HUES6 (cell line): ENCODE measurements around the gene THRAP3.

Source experiments
- H3K27ac ChIP-seq: 2 replicates; pipeline ENCODE4 v1.7.0; 2013; ENCODE audit warnings: low read depth, mild to moderate bottlenecking, low read length, inconsistent platforms
- H3K27me3 ChIP-seq: 2 replicates; pipeline ENCODE4 v1.6.1; 2013; ENCODE audit warnings: low read length; ENCODE audit not compliant: control insufficient read depth, insufficient read depth
- H3K36me3 ChIP-seq: 2 replicates; pipeline ENCODE4 v1.6.1; 2013; ENCODE audit warnings: low read length; ENCODE audit not compliant: control insufficient read depth, insufficient read depth
- H3K4me1 ChIP-seq: 2 replicates; pipeline ENCODE4 v1.6.1; 2013; ENCODE audit warnings: low read length; ENCODE audit not compliant: control insufficient read depth, insufficient read depth
- H3K4me3 ChIP-seq: 2 replicates; pipeline ENCODE4 v1.5.1; 2013; ENCODE audit warnings: low read depth, low read length
- H3K9ac ChIP-seq: one replicate; pipeline ENCODE4 v1.6.1; 2013; ENCODE audit warnings: mild to moderate bottlenecking, low read length
- H3K9me3 ChIP-seq: 2 replicates; pipeline ENCODE4 v1.6.1; 2013; ENCODE audit warnings: low read depth, low read length; ENCODE audit not compliant: control insufficient read depth, insufficient read depth

THRAP3 gene

GRCh38 chr1:36337830-36338229 is 113.6 kb downstream of the THRAP3 start:
- no peak overlapping the region for H3K27ac ChIP-seq
- no peak overlapping the region for H3K9ac ChIP-seq
- H3K36me3 ChIP-seq = peaks cover 30% of the 10 kb centered on the region
- H3K4me1 ChIP-seq = no peaks in the 10 kb centered on the region
- no peaks in the 10 kb centered on the region for H3K9me3 ChIP-seq
- no peaks in the 10 kb centered on the region for H3K27me3 ChIP-seq
- no peak overlapping the region for H3K4me3 ChIP-seq

DNA sequence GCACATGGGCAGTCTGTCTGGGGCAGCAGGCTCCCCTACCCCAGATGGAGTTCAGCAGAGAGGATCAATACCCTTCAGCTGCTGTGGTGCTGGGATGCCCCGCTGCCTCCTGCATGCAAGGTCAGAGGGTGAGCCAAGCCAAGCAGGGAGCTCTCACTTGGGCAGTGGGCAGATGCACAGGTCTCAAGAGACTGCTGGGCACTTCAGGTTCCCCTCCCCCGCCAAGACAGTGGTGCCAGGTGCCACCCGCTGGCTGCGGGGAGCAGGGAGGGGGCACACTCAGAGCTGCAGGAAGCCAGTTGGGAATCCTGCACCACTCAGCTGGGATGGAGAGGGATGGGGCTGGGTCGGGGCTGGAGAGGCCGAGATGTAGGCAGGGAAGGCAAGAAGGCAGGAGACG is 115.0 kb downstream of the THRAP3 start:
- no peak overlapping the region for H3K9ac ChIP-seq
- no peaks in the 10 kb centered on the region for H3K27me3 ChIP-seq
- H3K9me3 ChIP-seq = no peaks in the 10 kb centered on the region
- no peak overlapping the region for H3K4me3 ChIP-seq
- H3K27ac ChIP-seq = no peak overlapping the region
- H3K4me1 ChIP-seq = no peaks in the 10 kb centered on the region
- H3K36me3 ChIP-seq = peaks cover 43% of the 10 kb centered on the region

DNA sequence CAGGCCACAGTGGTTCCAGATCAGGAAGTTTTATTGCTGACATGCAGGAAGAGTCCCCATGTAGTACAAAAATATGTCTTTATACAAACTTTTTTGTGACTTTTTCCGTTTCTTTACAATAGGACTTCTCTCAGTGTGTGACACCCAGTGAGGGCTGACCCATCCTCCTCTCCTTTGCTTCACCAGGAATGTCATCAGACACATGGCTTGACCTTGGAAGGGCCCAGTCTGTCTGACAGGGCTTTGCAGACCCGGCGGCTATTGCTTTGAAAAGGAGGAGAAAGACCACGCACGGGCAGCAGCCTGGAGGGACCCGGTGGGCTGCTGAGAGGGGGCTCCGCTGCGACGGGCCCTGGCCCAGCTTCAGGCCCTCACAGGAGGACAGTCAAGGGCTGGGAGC is 115.4 kb downstream of the THRAP3 start:
- Histone ChIP-seq H3K9me3 (no peaks in the 10 kb centered on the region), H3K27me3 (no peaks in the 10 kb centered on the region), H3K27ac (no peak overlapping the region), H3K36me3 (peaks cover 47% of the 10 kb centered on the region), H3K4me1 (no peaks in the 10 kb centered on the region), H3K4me3 (no peak overlapping the region), H3K9ac (no peak overlapping the region)

GRCh38 chr1:36341626-36342320 is 117.5 kb downstream of the THRAP3 start:
- Histone ChIP-seq H3K4me1 (no peaks in the 10 kb centered on the region), H3K9me3 (no peaks in the 10 kb centered on the region), H3K36me3 (peaks cover 64% of the 10 kb centered on the region), H3K27me3 (no peaks in the 10 kb centered on the region), H3K4me3 (no peak overlapping the region), H3K27ac (no peak overlapping the region), H3K9ac (no peak overlapping the region)

DNA sequence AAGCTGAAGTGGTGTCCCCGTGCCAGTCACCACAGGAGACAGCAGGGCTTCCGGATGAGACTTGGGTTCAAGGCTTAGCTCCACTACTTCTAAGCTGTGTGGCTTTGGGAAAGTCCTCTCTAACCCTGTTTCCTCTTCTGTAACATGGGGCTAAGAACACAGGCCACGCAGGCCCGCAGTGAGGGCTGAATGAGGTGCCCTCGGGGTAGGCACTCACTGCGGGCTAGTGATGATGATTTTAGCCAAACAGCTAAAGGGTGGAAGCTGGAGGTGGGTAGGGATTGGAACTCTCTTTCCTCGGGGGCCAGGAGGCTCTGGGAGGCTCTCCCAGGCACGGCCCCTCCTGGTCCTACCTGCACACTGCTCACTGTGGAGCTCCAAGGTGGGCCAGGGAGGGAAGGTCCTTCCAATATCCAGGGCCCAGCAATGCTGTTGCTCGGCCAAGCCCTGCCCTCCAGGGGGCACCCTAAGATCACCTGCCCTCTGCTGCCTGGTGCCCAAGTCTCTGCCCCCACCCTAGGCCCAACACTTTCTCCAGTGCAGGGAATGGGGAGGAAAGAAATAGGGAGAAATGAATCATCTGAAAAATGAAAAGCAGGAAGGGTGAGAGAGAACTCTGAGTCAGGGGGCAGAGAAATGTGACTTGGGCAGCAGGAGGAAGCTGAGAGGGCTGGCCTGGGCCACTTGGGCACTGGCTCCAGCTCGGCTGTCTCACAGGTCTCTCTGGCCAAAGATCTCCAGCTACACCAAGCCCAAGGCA is 118.4 kb downstream of the THRAP3 start:
- Histone ChIP-seq H3K27me3 (no peaks in the 10 kb centered on the region), H3K36me3 (peaks cover 71% of the 10 kb centered on the region)

DNA sequence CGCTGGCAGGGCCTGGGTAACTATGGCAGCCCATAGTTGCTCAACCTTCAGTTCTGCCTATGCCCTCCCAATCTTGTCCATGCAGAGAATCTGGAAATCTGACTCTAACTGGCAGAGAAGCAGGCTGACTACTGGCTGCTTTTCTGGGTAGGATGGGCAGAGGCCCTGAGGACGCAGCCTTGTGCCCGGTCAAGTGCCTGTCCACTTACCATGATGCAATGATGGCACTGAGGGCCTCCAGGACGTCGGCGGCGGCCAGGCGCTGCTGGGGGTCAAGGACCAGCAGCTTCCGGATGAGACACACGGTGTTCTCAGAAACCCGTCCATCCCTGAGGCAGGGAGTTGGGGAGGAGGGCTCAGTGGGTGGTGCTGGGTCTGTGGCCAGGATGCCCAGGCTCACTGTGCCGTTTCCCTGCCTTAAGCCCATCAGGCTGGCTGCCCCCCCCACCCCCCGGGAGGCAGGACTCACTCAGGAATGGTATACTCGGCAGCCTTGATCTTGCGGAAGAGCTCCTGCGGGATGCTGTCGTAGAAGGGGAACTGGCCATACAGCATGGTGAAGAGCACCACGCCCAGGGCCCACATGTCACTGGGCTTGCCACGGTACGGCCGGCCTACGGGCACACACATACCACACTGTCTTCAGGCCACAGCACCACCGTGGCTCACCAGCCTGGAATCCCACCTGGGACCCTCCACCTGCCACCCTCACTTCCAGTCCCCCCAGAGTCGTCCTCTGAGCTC is 119.6 kb downstream of the THRAP3 start:
- H3K4me1 ChIP-seq = no peaks in the 10 kb centered on the region
- H3K9me3 ChIP-seq = no peaks in the 10 kb centered on the region
- no peaks in the 10 kb centered on the region for H3K27me3 ChIP-seq
- H3K36me3 ChIP-seq = peaks cover 83% of the 10 kb centered on the region
- H3K9ac ChIP-seq = no peak overlapping the region
- no peak overlapping the region for H3K27ac ChIP-seq
- no peak overlapping the region for H3K4me3 ChIP-seq

More for the DNA sequence above, 118.4 kb downstream of the THRAP3 start:
- Histone ChIP-seq H3K9me3 (no peaks in the 10 kb centered on the region), H3K27ac (no peak overlapping the region), H3K9ac (no peak overlapping the region), H3K4me1 (no peaks in the 10 kb centered on the region), H3K4me3 (no peak overlapping the region)

GRCh38 chr1:36344395-36344680 is 120.1 kb downstream of the THRAP3 start:
- Histone ChIP-seq H3K4me1 (no peaks in the 10 kb centered on the region), H3K27me3 (no peaks in the 10 kb centered on the region), H3K9me3 (no peaks in the 10 kb centered on the region), H3K36me3 (peaks cover 85% of the 10 kb centered on the region), H3K9ac (no peak overlapping the region), H3K27ac (no peak overlapping the region), H3K4me3 (no peak overlapping the region)

DNA sequence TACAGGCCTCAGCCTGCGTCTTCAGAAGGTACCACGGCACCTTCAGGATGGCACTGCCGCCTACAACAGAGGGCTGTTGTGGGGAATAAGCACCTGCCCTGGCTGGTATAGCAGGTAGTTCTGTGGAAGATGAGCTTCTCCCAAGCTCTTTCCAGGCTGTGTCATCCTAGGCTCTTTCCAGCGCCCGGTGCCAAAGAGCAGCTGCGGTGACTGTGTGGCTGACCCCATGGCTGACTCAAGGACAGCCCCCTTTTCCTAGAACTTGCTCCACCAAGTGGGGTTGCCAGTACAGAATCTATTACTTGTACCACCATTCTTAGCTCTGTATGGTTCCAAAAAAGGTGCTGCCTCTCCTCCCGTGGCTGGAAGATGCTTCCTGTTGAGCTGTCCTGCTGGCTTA is 121.1 kb downstream of the THRAP3 start:
- no peaks in the 10 kb centered on the region for H3K4me1 ChIP-seq
- H3K4me3 ChIP-seq = no peak overlapping the region
- no peaks in the 10 kb centered on the region for H3K27me3 ChIP-seq
- H3K36me3 ChIP-seq = peaks cover 87% of the 10 kb centered on the region
- H3K9me3 ChIP-seq = no peaks in the 10 kb centered on the region
- no peak overlapping the region for H3K27ac ChIP-seq
- no peak overlapping the region for H3K9ac ChIP-seq

GRCh38 chr1:36346741-36347370 is 122.6 kb downstream of the THRAP3 start:
- no peak overlapping the region for H3K27ac ChIP-seq
- H3K27me3 ChIP-seq = no peaks in the 10 kb centered on the region
- peaks cover 90% of the 10 kb centered on the region for H3K36me3 ChIP-seq

DNA sequence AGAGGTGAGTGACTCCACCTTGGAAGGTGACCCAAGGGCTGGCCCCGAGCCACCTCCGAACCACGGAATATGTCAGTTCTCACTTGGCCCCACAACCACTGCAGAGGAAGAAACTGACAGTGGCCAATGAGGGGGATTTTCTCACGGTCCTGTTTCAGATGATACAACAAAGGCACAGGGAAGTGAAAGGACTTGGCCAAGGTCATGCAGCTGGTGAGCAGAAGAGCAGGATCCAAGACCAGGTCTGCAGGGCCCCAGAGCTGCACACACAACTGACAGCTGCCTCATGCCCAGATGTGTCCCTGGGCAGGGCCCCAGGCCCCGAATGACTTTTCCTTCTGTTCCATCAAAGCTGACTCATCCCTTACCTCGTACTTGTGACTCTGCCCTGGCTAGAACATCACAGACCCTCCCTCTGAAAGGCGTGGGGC is 125.0 kb downstream of the THRAP3 start:
- no peak overlapping the region for H3K9ac ChIP-seq
- peaks cover 18% of the 10 kb centered on the region; the same call in 1 of the 2 replicates for H3K4me1 ChIP-seq
- peaks cover 91% of the 10 kb centered on the region for H3K36me3 ChIP-seq
- no peak overlapping the region for H3K27ac ChIP-seq
- no peak overlapping the region for H3K4me3 ChIP-seq
- no peaks in the 10 kb centered on the region for H3K27me3 ChIP-seq
- H3K9me3 ChIP-seq = no peaks in the 10 kb centered on the region

More at GRCh38 chr1:36346741-36347370, 122.6 kb downstream of the THRAP3 start:
- peaks cover 10% of the 10 kb centered on the region; the same call in 1 of the 2 replicates for H3K4me1 ChIP-seq
- no peaks in the 10 kb centered on the region for H3K9me3 ChIP-seq
- H3K9ac ChIP-seq = no peak overlapping the region
- H3K4me3 ChIP-seq = no peak overlapping the region
